ENCODE measurements around the gene ZBTB9.

DNA sequence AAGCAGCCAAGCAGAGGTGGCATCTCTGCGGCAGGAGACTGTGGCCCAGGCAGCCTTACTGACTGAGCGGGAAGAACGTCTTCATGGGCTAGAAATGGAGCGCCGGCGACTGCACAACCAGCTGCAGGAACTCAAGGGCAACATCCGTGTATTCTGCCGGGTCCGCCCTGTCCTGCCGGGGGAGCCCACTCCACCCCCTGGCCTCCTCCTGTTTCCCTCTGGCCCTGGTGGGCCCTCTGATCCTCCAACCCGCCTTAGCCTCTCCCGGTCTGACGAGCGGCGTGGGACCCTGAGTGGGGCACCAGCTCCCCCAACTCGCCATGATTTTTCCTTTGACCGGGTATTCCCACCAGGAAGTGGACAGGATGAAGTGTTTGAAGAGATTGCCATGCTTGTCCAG is 49.5 kb upstream of the ZBTB9 start:
- TF ChIP-seq, protein P1, sequence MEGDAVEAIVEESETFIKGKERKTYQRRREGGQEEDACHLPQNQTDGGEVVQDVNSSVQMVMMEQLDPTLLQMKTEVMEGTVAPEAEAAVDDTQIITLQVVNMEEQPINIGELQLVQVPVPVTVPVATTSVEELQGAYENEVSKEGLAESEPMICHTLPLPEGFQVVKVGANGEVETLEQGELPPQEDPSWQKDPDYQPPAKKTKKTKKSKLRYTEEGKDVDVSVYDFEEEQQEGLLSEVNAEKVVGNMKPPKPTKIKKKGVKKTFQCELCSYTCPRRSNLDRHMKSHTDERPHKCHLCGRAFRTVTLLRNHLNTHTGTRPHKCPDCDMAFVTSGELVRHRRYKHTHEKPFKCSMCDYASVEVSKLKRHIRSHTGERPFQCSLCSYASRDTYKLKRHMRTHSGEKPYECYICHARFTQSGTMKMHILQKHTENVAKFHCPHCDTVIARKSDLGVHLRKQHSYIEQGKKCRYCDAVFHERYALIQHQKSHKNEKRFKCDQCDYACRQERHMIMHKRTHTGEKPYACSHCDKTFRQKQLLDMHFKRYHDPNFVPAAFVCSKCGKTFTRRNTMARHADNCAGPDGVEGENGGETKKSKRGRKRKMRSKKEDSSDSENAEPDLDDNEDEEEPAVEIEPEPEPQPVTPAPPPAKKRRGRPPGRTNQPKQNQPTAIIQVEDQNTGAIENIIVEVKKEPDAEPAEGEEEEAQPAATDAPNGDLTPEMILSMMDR (IDR thresholded peaks at IDR 0.05), result no peak
- no peak for TF ChIP-seq IRF2 (CRISPR knock-in tag; IDR thresholded peaks at IDR 0.05; ENCODE audit: borderline replicate concordance, low read depth)

Measured in WTC11 (cell line).